CD4-positive, alpha-beta T cell treated with Interleukin-10 for 1 hour (primary cell): ENCODE measurements around the gene DNAJB2.
"Not testable (repeated sequence)": the region's sequence is repeated elsewhere in the genome, so short reads cannot be mapped to it uniquely, and the experiment has no call there.

ENCODE experiments used
- DNase-seq: peaks from one replicate; pipeline ENCODE4 v3.0.0-alpha.2; 2020

The DNAJB2 gene

DNA sequence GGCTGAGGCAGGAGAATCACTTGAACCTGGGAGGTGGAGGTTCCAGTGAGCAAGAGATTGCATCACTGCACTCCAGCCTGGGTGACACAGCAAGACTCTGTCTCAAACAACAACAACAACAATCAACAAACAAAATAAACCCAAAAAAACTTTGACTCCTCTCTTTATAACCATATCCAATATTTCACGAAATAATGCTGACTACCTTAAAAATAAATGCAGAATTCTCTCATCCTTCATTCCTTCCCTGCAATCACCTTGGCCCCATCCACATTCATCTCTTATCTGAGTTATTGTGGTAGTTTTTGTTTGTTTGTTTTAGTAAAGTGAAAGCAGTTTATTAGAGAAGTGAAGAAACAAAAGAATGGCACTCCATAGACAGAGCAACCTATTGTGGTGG, 26.9 kb downstream of the DNAJB2 start:
- no peak for DNase-seq

DNA sequence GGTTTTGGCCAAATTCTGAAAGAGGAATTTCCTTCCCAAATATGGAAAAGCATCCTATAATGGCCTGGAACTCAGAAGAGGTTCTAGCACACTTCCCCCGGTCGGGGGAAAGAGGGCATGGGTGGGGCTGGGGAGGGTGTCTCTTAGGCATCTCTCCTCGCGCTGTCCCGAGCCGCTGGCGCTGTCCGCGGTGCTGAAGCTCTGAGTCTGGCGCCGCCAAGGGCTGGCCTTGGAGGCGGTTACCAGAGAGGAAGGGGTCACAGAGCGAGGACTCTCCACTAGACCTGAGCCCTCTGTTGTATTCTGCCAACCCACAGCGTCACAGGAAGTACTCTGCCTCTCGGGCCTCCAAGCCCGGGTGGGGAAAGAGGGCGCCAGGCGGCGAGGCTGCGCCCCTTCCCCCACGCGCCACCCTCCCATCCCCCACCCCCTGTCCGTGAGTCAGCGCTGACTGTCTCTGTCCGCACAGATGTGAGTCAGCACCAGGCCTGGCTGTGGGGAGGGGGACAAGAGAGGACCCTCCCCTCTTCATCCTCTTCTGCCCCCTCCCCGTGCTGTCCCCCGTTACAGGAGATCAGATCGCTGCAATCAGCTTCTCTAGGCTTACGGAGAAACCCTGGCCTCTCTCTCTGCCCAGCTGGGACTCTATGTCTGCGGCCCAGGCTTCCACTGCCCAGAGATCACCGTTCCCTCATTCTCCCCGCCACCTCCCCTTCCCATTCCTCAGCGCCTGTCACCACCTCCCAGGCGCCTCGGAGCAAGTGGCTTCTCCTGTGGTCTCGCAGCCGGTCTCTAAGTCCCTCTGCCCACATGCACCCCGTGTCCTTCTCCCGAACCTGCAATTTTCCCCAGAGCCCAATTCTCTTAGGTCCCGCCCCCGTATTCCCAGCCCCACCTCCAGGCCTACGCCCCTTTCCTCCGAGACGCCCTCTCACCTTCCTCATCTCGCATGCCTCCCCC, 29.3 kb downstream of the DNAJB2 start:
- DNase-seq, result peak; percentile 61

DNA sequence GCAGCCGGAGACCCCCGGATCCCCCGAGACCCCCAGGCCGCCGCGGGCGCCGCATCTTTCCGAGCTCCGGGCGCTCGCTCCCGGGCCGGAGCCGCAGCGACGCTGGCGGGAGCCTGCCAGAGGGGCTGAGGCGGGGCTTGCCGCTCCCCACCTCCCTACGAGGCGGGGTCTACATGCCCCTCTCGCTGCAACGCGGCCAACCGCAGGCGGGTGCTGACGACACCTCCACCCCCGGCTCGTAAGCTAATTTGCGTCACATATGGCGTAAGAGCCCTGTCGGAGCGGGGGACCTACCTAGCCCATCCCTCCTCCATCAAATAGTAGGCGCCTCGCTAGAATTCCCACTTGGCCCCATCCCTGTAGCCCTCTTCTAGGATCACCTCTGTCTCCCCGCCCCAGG, 30.1 kb downstream of the DNAJB2 start, which contains the start of gene PTPRN:
PTPRN (minus strand) TSS at position 124 of the 400 bp plus-strand sequence; CDS start at position 55, 69 bp downstream.
- DNase-seq, result no peak

DNA sequence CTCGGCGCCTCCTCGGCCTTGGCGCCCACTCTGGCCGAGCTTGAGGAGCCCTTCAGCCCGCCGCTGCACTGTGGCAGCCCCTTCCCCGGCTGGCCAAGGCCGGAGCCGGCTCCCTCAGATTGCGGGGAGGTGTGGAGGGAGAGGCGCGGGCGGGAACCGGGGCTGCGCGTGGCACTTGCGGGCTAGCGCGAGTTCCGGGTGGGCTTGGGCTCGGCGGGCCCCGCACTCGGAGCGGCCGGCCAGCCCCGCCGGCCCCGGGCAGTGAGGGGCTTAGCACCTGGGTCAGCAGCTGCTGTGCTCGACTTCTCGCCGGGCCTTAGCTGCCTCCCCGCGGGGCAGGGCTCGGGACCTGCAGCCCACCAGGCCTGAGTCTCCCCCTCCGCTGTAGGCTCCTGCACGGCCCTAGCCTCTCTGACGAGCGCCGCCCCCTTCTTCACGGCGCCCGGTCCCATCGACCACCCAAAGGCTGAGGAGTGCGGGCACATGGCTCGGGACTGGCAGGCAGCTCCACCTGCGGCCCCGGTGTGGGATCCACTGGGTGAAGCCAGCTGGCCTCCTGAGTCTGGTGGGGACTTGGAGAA, 33.6 kb downstream of the DNAJB2 start:
- DNase-seq, result not testable (repeated sequence)

DNA sequence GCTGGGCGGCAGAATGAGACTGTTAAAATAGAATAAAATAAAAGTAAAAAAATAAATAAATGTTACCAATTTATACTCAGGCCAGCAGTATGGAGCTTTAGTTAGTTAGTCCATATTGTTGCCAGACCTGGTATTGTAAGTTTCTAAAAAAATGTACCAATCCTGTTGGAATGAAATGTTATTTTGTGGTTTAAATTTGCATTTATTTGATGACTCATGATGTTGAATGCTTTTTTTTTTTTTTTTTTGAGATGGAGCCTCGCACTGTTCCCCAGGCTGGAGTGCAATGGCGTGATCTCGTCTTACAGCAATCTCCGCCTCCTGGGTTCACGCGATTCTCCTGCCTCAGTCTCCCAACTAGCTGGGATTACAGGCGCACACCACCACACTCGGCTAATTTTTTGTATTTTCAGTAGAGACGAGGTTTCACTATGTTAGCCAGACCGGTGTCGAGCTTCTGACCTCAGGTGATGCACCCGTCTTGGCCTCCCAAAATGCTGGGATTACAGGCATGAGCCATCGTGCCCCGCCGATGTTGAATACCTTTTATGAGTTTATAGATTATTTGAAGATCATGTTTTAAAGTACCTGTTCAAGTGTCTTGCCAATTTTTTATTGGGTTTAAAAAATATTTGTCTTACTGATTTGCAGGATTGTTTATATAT, 35.8 kb downstream of the DNAJB2 start:
- DNase-seq, result no peak

DNA sequence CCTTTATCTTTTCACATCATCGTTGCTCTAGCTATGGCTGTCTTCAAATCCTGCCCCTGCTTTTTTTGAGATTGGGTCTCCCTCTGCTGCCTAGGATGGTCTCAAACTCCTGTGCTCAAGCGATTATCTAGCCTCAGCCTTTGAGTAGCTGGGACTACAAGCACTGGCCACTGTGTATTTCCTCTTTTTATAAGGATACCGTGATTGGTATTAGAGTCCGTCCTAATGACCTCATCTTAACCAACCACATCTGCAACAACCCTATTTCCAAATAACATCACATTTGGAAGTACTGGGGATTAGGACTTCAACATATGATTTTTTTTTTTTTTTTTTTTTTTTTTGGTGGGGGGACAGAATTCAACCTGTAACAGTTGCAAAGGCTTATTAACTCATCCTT, 44.3 kb downstream of the DNAJB2 start:
- DNase-seq, result no peak

DNA sequence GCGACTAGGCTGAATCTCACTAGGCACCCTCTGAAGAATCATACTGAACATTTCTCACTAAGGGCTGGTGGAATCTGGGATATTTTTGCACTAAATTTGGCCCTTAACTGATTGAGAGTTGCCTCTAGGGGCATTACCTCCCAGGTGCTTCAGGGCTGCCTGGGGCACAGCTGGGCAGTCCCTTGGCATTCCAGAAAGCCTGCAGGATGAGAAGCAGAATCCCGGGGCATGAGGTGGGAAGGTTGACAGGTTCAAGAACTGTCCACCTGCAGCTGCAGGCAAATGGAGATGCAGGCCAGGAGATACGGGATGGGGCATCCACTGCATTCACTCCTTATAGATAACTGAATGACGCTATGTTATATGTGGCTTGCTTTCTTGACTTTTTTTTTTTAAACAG, 46.0 kb downstream of the DNAJB2 start:
- no peak for DNase-seq

DNA sequence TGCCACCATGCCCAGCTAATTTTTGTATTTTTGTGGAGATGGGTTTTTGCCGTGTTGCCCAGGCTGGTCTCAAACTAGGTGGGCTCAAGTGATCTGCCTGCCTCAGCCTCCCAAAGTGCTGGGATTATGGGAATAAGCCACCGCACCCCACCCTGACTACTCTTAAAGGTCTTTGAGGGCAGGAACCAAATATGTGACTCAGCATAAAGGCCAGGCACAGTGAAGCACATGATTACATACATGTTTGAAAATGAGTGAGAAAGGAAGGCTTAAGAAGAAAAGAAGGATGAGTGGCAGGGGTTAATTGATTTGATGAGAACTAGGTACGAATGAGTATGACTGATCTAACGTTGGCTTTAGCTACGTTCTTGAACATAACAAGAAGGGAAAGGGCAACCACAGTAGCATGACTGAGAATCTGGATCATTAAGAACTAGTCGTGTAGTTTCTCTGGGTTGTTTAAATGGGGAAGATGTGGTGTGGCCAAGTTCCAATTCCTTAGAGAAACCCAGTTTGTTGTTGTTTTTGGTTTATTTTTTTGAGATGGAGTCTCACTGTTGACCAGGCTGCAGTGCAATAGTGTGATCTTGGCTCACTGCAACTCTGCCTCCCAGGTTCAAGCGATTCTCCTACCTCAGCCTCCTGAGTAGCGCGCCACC, 46.6 kb downstream of the DNAJB2 start:
- no peak for DNase-seq

DNA sequence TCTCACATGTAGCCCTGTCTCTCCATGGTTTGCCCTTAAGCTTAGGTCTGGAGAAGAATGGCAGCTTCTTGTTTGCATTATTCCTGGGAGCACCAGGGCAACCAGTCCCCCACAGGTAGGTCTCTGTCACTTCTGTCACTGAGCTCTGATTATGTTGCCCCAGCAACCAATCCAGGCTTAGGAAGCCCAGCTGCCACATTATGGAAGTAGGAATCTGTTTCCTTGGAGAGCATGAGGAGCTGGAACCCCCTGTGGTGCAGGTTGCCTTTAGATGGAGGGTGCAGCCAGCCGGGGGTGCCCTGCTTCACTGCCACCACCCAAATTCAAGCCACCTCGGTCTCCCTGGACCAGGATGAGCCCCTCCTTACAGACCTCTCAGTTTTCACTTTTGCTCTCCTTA, 48.6 kb downstream of the DNAJB2 start:
- no peak for DNase-seq

DNA sequence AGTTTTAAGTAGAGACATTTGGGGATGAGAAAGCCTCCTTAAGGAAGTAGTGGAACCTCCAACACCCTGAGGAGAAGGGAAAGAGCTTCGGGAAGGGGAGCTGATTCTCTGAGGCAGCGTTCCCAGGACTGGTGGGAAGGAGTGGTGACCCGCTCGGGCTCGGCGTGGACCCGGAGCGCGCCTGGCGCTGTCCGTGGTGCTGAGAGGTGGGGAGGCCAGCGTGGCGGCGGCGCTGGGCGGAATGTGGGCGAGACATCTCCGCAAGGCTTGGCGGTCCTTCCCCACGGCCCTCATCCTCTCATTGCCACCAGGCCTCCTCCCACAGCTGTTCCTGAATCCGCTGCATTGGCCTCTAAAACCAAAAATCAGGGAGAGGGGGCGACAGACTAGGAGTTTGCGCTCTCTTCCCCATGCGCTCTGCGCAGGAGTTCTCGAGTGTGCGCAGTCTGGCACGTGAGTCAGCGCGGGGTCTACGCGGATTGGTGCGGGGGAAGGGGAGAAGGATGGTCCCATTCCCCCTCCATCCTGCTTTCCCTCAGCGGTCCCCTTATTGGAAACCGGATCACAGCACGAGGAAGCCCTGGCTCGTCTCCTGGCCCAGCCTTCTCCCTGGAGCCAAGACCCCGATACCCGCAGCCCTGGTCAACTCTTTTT, 52.5 kb downstream of the DNAJB2 start:
- no peak for DNase-seq

DNA sequence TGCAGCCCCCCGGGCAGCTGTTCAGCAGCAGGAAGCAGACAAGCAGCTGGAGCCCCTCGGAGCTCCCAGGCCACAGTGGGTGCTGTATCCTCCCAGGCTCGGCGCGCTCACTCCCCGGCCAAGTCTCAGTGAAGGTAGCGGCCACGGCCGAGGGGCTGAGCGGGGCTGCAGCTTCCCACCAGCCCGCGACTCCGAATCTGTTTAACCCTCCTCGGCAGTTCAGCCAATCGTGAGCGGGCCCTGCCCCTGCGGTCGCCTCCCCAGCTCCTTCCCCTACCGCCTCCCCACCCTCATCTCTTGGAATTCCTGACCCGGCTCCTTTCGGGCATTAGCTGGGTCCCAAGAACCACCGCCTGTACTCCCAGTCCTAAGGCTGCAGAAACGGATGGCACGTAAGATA, 53.4 kb downstream of the DNAJB2 start, which contains the start of gene RESP18:
RESP18 (minus strand) TSS at position 203 of the 400 bp plus-strand sequence.
- no peak for DNase-seq

DNA sequence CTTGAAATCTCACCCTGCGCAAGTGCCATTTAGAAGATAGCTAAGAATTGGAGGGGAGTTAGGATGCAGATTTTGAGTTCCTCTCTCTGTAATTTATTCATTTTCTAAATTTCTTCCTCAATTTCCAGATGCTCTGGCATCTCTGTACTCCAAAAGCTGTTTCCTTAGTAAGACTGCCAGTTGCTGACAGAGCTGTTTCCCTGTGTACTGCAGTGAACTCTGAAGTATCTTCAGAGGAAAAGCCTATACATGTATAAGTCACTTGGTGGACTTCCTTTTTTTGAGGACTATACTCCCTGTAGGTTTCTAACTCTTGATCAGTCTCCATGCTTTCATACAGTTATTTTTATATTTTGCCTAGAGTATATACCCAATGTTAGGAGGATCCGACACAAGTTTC, 54.9 kb downstream of the DNAJB2 start:
- DNase-seq, result no peak

DNA sequence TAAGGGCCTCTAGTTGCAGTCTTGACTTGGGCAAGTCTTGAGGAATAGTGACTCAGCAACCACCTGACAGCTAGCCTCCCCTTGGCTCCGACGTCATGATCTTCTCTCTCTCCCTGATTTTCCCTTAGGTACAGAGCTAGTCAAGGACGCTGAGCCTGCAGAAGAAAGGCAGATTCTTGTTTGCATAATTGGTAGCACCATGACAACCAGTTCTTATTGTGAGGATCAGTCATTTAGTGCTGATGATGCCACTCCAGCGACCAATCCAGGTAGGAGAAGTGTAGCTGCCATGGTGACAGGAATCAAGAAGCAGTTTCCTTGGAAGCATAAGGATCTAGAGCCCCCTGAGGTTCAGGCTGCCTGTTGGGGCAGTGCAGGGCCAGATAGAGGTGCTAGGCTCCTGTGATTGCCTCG, 56.2 kb downstream of the DNAJB2 start:
- DNase-seq, result no peak
